MM.1S (cell line): ENCODE results near the gene SNN.

Experiments used
- CTCF ChIP-seq: fragments of 300-600 bp; sonication (generic); IDR thresholded peaks from 2 replicates; pipeline ENCODE4 v1.5.1; 2016; ENCODE audit warnings: antibody characterized with exemption, low read length, mixed read lengths
- EZH2 ChIP-seq: fragments of 300-600 bp; sonication (generic); optimal IDR thresholded peaks from 2 replicates; pipeline ENCODE3; 2017; ENCODE audit warnings: low read depth, mild to moderate bottlenecking, antibody characterized with exemption, low read length, mixed read lengths
- EZH2phosphoT487 ChIP-seq: fragments of 300-600 bp; sonication (generic); IDR thresholded peaks from 2 replicates; pipeline ENCODE4 v1.6.1; 2018; ENCODE audit warnings: antibody characterized with exemption, low read length

GRCh38 chr16:11635113-11635652 is 33.1 kb upstream of the SNN start:
- no peak for TF ChIP-seq CTCF
- TF ChIP-seq EZH2: no peak
- TF ChIP-seq EZH2phosphoT487: no peak
